Measurements from ENCODE around the gene ABHD17C. TPM values are rescaled to one million over a fixed set of nuclear protein-coding genes. Genes with fewer than 3 reads are reported as not detected.

The ABHD17C gene
- total and polyA plus RNA-seq, 2 donors from 2014 or later: 18.8 to 20.6 TPM

DNA sequence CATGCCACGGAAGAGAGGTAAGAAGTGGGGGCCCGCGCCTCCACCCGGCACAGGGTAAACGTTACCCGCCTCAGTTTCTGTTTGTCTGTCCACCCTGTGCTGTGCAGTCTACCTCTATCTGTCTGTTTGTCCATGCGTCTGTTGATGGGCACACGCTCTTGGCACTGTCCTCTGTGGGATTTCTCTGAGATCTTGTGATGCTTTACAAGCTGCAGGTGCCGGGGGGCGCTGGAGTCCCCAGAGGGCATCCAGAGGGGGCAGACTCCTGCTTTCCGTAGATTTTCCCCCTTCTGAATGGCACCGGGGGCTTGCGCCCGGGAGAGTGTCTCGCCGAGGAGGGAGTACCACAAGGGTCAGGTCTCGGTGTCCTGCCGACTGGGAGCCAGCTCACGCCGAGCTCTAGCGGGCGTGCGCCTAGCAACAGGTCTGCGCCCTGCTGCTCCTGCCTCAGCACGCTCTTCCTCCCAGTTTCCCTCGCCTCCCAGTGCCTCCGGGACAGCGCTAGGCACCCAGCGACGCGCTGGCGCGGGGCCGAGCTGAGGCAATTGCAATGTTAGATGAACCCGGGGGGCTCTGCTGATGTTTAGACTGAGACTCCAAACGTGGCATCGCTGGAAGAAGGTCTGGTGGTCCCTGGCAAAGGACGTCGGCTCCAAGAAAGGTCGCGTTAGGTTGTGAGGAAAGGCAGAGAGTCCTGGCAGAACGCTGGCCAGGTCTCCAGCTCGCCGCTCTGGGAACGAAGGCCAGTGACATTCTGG, 84.7 kb downstream of the ABHD17C start:
- no peak overlapping the region for H3K27ac ChIP-seq (ENCODE audit: low read depth in 2 of 2, low read length in 2 of 2)
- H3K36me3 ChIP-seq (ENCODE audit: control insufficient read depth in 2 of 3, insufficient read depth in 3 of 3, low read length in 3 of 3): no peaks in the 10 kb centered on the region
- intact Hi-C loops (cut with DNase I): loop anchor here (10.0 kb wide), 1 partner anchor 215 kb away; no protein-coding TSS in a partner anchor
- TF ChIP-seq, protein P1, sequence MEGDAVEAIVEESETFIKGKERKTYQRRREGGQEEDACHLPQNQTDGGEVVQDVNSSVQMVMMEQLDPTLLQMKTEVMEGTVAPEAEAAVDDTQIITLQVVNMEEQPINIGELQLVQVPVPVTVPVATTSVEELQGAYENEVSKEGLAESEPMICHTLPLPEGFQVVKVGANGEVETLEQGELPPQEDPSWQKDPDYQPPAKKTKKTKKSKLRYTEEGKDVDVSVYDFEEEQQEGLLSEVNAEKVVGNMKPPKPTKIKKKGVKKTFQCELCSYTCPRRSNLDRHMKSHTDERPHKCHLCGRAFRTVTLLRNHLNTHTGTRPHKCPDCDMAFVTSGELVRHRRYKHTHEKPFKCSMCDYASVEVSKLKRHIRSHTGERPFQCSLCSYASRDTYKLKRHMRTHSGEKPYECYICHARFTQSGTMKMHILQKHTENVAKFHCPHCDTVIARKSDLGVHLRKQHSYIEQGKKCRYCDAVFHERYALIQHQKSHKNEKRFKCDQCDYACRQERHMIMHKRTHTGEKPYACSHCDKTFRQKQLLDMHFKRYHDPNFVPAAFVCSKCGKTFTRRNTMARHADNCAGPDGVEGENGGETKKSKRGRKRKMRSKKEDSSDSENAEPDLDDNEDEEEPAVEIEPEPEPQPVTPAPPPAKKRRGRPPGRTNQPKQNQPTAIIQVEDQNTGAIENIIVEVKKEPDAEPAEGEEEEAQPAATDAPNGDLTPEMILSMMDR (IDR thresholded peaks at IDR 0.05; ENCODE audit: borderline replicate concordance, extremely low read depth, insufficient read depth): no peak
- no peaks in the 10 kb centered on the region for H3K9me3 ChIP-seq (ENCODE audit: control insufficient read depth in 2 of 3, insufficient read depth in 1 of 3, low read length in 3 of 3)
- no peak for FAIRE-seq
- H3K4me1 ChIP-seq (ENCODE audit: control insufficient read depth in 2 of 3, insufficient read depth in 2 of 3, low read depth in 1 of 3, low read length in 3 of 3): peaks cover 0 to 16% (median 0%) of the 10 kb centered on the region in 3 donors
- H3K9ac ChIP-seq (ENCODE audit: low read length in 3 of 3): no peak overlapping the region
- peak overlapping the region in 2 of 3 donors; percentile 36 to 49 for H3K4me3 ChIP-seq (ENCODE audit: low read length in 3 of 3)
- peak in 4 of 5 donors; percentile 23 to 50 (median 26) for DNase-seq
- H3K27me3 ChIP-seq (ENCODE audit: control insufficient read depth, insufficient read depth, low read length): peaks cover 6% of the 10 kb centered on the region

GRCh38 chr15:80780416-80781221, 85.5 kb downstream of the ABHD17C start:
- DNase-seq (peak; percentile 82 to 90 (median 84)), FAIRE-seq (no peak)
- H3K27ac ChIP-seq (ENCODE audit: low read depth in 2 of 2, low read length in 2 of 2): no peak overlapping the region
- TF ChIP-seq, protein P1 (IDR thresholded peaks at IDR 0.05; ENCODE audit: borderline replicate concordance, extremely low read depth, insufficient read depth): no peak
- peaks cover 0 to 16% (median 0%) of the 10 kb centered on the region in 3 donors for H3K4me1 ChIP-seq (ENCODE audit: control insufficient read depth in 2 of 3, insufficient read depth in 2 of 3, low read depth in 1 of 3, low read length in 3 of 3)
- no peak overlapping the region for H3K9ac ChIP-seq (ENCODE audit: low read length in 3 of 3)
- intact Hi-C loops (cut with DNase I): loop anchor here (10.0 kb wide), 1 partner anchor 216 kb away; no protein-coding TSS in a partner anchor
- H3K36me3 ChIP-seq (ENCODE audit: control insufficient read depth in 2 of 3, insufficient read depth in 3 of 3, low read length in 3 of 3): no peaks in the 10 kb centered on the region
- H3K27me3 ChIP-seq (ENCODE audit: control insufficient read depth, insufficient read depth, low read length): peaks cover 6% of the 10 kb centered on the region
- H3K4me3 ChIP-seq (ENCODE audit: low read length in 3 of 3): peak overlapping the region in 2 of 3 donors; percentile 6 to 49
- no peaks in the 10 kb centered on the region for H3K9me3 ChIP-seq (ENCODE audit: control insufficient read depth in 2 of 3, insufficient read depth in 1 of 3, low read length in 3 of 3)

DNA sequence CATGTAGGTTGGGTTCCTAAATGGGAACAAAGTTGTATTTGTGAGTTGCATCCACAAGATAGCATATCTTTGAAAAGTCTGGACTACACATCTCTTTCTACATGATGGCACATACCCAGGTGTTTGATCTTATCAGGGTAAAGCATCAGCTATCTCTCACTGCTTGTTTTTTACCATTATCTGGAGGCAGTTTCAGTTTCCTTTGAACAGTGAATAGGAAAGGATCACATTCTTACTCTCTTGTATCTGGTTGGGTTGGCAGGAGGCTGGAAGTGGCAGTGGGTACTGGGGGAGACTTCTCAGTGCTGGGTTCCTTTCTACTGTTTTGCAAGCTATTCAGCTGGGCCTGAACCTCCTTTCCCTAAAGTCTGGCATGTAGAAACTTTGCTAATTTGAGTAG, 88.2 kb downstream of the ABHD17C start:
- TF ChIP-seq, protein P1 (IDR thresholded peaks at IDR 0.05; ENCODE audit: borderline replicate concordance, extremely low read depth, insufficient read depth): no peak
- peaks cover 0 to 10% (median 0%) of the 10 kb centered on the region in 3 donors for H3K4me1 ChIP-seq (ENCODE audit: control insufficient read depth in 2 of 3, insufficient read depth in 2 of 3, low read depth in 1 of 3, low read length in 3 of 3)
- H3K36me3 ChIP-seq (ENCODE audit: control insufficient read depth in 2 of 3, insufficient read depth in 3 of 3, low read length in 3 of 3): no peaks in the 10 kb centered on the region
- no peak overlapping the region for H3K4me3 ChIP-seq (ENCODE audit: low read length in 3 of 3)
- peaks cover 5% of the 10 kb centered on the region for H3K27me3 ChIP-seq (ENCODE audit: control insufficient read depth, insufficient read depth, low read length)
- H3K9ac ChIP-seq (ENCODE audit: low read length in 3 of 3): no peak overlapping the region
- FAIRE-seq: no peak
- no peak overlapping the region for H3K27ac ChIP-seq (ENCODE audit: low read depth in 2 of 2, low read length in 2 of 2)
- no peak for DNase-seq
- no peaks in the 10 kb centered on the region for H3K9me3 ChIP-seq (ENCODE audit: control insufficient read depth in 2 of 3, insufficient read depth in 1 of 3, low read length in 3 of 3)
- intact Hi-C loops (cut with DNase I): loop anchor here (10.0 kb wide), 1 partner anchor 218 kb away; no protein-coding TSS in a partner anchor

Measured in kidney (tissue), 14 donors.